HG02884 (cell line): ENCODE measurements around the gene RPL9.
"Not testable (repeated sequence)": the region's sequence is repeated elsewhere in the genome, so short reads cannot be mapped to it uniquely, and the experiment has no call there.

Source experiments
- ATAC-seq: cut with Tn5 transposase; IDR thresholded peaks from one replicate; pipeline ENCODE4 v1.9.1; 2021; ENCODE audit warnings: mild to moderate bottlenecking, moderate library complexity; ENCODE audit not compliant: unreplicated experiment

RPL9 gene

GRCh38 chr4:39467464-39467863 is 8.7 kb upstream of the RPL9 start:
- no peak for ATAC-seq

- no peak for ATAC-seq
Measured at GRCh38 chr4:39466747-39467146, 8.0 kb upstream of the RPL9 start.

- no peak for ATAC-seq
Measured at GRCh38 chr4:39464886-39465501, 6.3 kb upstream of the RPL9 start.

- not testable (repeated sequence) for ATAC-seq
Measured at GRCh38 chr4:39458161-39458504, 589 bp downstream of the RPL9 start.

- no peak for ATAC-seq
Measured at GRCh38 chr4:39456946-39457763, 1.6 kb downstream of the RPL9 start.

GRCh38 chr4:39455486-39455885 is 3.2 kb downstream of the RPL9 start:
- ATAC-seq: no peak

GRCh38 chr4:39453738-39454137 is 5.0 kb downstream of the RPL9 start:
- no peak for ATAC-seq

- ATAC-seq: no peak
Measured at GRCh38 chr4:39452860-39453587, 5.7 kb downstream of the RPL9 start.

- ATAC-seq: no peak
Measured at GRCh38 chr4:39452153-39452859, 6.4 kb downstream of the RPL9 start.

- no peak for ATAC-seq
Measured at GRCh38 chr4:39451423-39452023, 7.2 kb downstream of the RPL9 start.

GRCh38 chr4:39450618-39451017 is 8.1 kb downstream of the RPL9 start:
- no peak for ATAC-seq

GRCh38 chr4:39446842-39447573 is 11.7 kb downstream of the RPL9 start:
- peak; percentile 71 for ATAC-seq

GRCh38 chr4:39446483-39446841 is 12.3 kb downstream of the RPL9 start:
- ATAC-seq: no peak

- no peak for ATAC-seq
Measured at GRCh38 chr4:39442998-39443397, 15.7 kb downstream of the RPL9 start.

GRCh38 chr4:39441593-39441992 is 17.1 kb downstream of the RPL9 start:
- ATAC-seq: no peak

- no peak for ATAC-seq
Measured at GRCh38 chr4:39435659-39436563, 22.8 kb downstream of the RPL9 start.

- ATAC-seq: no peak
Measured at GRCh38 chr4:39433878-39434492, 24.7 kb downstream of the RPL9 start.

GRCh38 chr4:39429476-39430334 is 29.0 kb downstream of the RPL9 start:
- ATAC-seq: no peak
